IPS DF 4.7 (cell line): ENCODE results near the gene PTGDS.

Experiments used
- DNase-seq: peaks from one replicate; pipeline ENCODE4 v3.0.0-alpha.2; 2013; ENCODE audit warnings: low spot score; ENCODE audit errors: extremely low read depth

PTGDS gene

DNA sequence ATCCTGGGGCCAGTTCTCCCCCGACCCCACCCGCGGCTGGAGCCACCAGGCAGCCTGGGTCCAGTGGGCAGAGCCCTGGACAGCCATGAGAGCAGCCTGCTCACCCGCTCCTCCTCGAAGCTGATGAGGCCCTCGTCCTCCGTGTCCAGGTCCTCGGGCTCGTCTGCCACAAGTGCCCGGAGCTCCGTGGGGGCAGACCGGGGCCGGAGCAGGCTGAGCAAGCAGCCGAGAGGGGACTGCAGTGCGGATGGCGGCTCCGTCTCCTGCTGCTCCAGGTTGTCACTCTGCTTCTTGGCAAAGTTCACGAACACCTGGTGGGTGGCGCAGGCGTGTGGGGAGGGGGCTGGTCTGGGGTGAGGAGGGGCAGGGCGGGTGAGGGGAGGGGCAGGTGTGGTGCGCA, 31.0 kb downstream of the PTGDS start:
- no peak for DNase-seq

DNA sequence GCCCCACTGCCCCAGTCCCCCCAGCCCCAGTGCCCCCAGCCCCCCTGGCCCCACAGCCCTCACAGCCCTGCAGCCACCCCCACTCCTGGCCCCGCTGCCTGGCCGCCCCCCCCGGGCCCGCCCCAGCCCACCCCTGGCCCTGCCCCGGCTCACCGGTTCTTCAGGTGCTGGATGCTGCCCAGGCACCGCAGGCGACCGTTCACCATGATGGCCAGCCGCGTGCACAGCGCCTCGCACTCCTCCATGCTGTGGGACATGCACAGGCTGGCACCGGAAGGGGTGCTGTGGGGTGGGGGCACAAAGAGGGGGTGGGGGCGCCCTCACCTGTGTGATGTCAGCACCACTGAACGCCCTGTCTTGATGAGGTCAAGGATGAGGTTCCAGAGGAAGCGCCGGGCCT, 31.9 kb downstream of the PTGDS start:
- DNase-seq, result no peak

DNA sequence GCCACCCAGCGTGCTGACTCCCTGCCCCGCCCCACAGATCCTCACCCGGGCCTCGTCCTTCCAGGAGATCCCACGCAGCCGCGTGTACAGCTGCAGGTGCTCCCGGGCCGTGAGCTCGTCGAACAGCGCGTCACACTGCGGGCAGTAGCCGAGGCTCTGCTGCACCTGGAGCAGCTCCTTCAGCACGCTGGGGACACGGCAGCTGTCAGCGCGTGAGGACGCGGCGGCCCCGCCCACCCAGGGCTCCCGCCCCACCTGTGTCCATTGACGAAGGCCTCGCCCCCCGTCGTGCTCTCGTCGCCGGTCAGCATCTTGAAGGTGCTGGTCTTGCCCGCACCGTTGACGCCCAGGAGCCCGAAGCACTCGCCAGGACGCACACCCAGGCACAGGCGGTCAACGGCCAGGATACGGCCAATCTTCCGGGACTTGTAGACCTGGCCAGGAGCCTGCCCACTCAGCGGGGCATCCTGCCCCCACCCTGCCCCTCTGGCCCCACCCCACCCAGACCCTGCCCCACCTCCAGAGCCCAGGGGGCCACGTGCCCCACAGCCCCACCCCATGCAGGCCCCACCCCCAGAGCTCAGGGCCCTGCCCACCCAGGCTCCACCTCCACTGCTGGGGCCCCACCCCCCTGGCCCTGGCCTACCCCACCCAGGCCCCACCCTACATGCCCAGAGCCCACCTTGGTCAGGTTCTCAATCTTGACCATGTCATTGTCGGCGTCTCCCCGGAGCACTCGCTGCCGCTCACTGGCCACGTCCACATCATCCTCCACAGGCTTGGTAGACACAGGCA, 32.8 kb downstream of the PTGDS start:
- no peak for DNase-seq

GRCh38 chr9:137011156-137011555, 33.9 kb downstream of the PTGDS start:
- DNase-seq, result no peak

- no peak for DNase-seq
Observed at GRCh38 chr9:137011907-137012675, 34.8 kb downstream of the PTGDS start.

GRCh38 chr9:137012694-137013570, 35.6 kb downstream of the PTGDS start:
- DNase-seq, result no peak

DNA sequence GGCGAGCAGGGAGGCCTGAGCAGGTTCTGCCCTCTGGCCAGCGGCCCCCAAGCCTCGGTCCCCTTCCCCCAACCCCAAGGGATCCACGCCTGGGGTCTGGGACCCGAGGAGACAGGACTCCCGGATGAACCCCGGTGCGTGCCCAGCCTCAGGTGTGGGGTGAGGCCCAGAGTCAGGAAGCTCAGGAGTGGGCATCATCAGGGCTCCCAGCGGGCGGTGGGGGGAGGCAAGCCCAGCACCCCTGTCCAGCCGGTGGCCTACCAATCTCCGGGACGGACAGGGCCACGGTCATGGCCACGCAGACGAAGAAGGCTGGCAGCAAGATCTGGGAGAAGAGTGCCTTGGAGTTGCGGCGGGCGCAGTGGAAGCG, 36.3 kb downstream of the PTGDS start:
- DNase-seq, result no peak

- DNase-seq, result no peak
Observed at GRCh38 chr9:137014166-137014565, 36.9 kb downstream of the PTGDS start.

GRCh38 chr9:137014776-137015539, 37.7 kb downstream of the PTGDS start:
- no peak for DNase-seq

- no peak for DNase-seq
Observed at GRCh38 chr9:137015540-137015930, 38.2 kb downstream of the PTGDS start.

- no peak for DNase-seq
Observed at GRCh38 chr9:137015976-137016375, 38.7 kb downstream of the PTGDS start.

- no peak for DNase-seq
Observed at GRCh38 chr9:137016436-137016835, 39.1 kb downstream of the PTGDS start.

- DNase-seq, result no peak
Observed at GRCh38 chr9:137017071-137017470, 39.8 kb downstream of the PTGDS start.

GRCh38 chr9:137017791-137018497, 40.6 kb downstream of the PTGDS start:
- no peak for DNase-seq

DNA sequence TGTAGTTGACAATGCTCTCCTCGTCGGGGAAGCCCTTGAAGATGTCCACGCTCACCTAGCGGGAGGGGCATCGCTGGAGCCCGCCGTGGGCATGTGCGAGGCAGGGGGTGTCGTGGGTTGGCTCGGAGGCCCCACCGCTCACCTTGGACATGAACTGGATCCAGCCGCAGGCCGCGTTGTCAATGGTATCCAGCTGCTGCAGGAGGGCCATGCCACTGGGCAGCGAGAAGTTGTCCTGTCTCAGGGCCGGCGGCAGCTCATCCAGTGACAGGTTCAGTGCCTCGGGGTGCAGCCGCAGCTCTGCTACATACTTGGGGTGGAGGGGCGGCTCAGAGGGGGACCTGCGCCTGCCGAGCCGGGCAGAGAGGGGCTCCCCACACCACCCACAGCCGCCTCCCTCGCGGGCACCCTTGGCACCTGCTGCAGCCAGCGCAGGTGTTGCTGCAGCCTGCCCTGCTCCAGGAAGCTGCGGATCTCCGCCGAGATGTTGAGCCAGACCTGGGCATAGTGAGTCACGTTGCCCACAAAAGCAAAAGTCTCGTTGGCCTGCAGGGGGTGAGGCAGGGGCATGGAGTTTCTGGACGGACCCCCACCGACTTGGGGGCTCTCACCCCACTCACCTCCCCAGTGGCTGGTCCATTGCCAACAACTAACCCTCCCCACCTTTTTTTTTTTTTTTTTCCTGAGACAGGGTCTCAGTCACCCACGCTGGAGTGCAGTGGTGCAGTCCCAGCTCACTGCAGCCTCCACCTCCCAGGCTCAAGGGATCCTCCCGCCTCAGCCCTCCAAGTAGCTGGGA, 41.7 kb downstream of the PTGDS start:
- DNase-seq, result no peak

DNA sequence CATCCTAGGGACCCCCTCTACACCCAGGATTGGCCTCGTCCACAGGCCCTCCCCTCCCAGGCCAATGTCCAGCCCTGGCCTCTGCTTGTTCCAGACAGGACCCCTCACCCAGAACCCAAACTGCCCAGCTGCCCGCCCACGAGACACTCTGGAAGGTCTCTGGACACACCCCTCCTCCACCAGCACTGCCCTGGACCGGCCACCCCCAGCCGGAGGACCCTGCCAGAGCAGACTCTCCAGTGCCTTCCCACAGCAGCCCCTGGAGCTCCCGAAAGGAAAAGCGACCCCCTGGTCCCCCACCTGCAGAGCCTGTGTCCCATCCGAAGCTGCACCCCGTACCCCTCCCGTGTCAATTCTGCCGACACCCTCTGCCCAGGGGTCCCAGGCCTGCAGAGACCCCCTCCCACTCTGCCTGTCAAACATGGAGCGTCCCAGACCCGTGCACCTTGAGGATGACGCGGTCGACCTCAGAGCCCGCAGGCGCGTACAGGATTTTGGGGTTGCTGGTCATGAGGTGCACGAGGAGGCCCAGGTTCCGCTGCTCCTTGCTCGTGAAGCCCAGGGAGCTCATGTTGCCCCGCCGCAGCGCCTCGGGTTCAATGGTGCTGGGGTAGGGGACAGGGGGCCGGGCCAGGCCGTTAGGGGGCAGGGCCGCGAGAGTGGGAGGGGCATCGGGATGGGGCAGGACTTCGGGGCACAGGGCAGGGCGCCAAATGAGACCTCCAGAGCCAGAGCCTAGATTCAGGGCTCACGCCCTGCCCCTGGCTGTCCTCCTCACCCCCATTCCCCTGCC, 42.8 kb downstream of the PTGDS start:
- DNase-seq, result no peak

- DNase-seq, result no peak
Observed at GRCh38 chr9:137020771-137021567, 43.7 kb downstream of the PTGDS start.

GRCh38 chr9:137021568-137021978, 44.3 kb downstream of the PTGDS start:
- DNase-seq, result no peak
